H4 (cell line): ENCODE measurements around the gene PERCC1. TPM values are rescaled to one million over a fixed set of nuclear protein-coding genes. Genes with fewer than 3 reads are reported as not detected.
"Not testable (repeated sequence)": the region's sequence is repeated elsewhere in the genome, so short reads cannot be mapped to it uniquely, and the experiment has no call there.

Experiments
- DNase-seq: peaks from one replicate; pipeline ENCODE4 v3.0.0-alpha.2; 2015; ENCODE audit warnings: low spot score
- total RNA-seq: library from RNA; depleted of rRNA; stranded (reverse); fragments of >200 nt; shearing (Covaris generic); gene quantifications from 2 replicates; pipeline ENCODE4 v1.2.3, GENCODE V29; 2014; rRNA removed

Gene PERCC1
- total RNA-seq, 1 experiment from 2014 or later, result not detected

DNA sequence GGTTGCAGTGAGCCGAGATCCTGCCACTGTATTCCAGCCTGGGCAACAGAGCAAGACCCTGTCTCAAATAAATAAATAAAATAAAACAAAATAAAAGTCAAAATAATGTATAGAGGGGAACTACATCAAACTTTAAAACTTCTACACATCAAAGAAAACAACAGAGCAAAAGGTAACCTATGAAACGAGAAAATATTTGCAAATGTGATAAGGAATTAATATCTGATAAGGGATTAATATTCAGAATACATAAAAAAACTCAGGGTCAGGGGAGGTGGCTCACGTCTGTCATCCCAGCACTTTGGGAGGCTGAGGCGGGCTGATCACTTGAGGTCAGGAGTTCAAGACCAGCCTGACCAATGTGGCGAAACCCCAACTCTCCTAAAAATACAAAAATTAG, 38.3 kb downstream of the PERCC1 start:
- not testable (repeated sequence) for DNase-seq

DNA sequence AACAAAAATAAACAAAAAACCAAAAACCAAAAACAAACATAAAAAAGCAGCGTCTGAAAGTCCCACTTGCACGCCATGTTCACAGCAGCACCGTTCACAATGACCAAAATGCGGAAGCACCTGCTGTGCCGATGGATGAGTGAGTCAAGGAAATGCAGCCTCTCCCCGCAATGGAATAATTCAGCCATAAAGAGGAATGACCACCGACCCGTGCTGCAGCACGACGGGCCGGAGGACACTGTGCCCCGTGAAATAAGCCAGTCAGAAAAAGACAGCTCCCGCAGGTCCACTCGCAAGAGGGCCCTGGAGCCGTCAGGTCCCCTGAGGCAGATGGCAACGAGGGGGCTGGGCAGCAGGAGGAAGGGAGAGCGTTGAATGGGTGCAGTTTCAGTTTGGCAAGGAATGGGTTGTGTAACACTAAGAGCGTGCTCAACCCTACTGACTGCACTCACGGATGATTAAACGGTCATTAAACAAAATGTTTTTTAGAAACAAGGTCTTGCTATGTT, 38.9 kb downstream of the PERCC1 start:
- no peak for DNase-seq

DNA sequence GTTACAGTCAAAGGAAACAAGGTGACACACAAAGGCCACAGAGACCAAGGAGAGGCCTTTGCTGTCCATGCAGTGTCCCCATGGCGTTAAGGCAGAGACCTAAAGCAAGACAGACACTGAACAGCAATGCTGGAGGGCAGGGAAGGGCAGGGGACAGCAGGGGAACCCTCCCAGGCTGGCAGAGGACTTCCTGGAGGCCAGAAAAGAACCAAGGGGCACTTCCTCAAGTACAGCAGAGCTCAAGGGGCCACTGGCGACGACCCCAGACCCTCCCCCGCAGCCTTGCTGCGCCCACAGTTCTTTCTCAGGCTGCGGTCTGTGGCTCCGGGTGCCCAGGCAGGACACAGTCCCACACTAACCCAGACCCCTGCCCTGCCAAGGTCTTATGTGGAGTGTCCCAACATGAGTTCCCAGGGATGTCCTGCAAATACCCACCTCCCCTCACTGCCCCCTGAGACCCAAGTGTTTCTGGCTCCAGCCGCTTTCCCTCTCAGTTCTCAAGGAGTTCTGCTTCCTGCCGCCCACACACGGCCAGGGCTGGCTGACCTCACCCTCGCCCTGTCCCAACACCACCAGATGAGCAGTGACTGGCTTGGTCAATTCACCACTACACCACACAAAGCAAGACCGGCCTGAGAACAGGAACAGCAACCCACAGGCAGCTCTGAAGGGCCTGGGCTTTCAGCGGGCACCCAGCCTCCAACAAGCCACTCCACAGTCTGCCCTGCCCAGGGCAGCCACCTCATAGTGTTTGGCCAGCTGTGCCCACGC, 39.8 kb downstream of the PERCC1 start:
- no peak for DNase-seq

GRCh38 chr16:1471569-1472194, 40.8 kb downstream of the PERCC1 start:
- no peak for DNase-seq

GRCh38 chr16:1472974-1473373, 42.1 kb downstream of the PERCC1 start:
- DNase-seq, result no peak

- no peak for DNase-seq
These were observed 43.4 kb downstream of the PERCC1 start for GRCh38 chr16:1474082-1474795.

GRCh38 chr16:1474796-1475551, 44.1 kb downstream of the PERCC1 start, which contains the start of gene CLCN7:
Gene CLCN7, minus strand, starts transcription at chr16:1475028. Its CDS starts 54 bp downstream, at chr16:1474974.
- peak; percentile 75 for DNase-seq

GRCh38 chr16:1475552-1476114, 44.8 kb downstream of the PERCC1 start:
- no peak for DNase-seq

GRCh38 chr16:1477033-1477432, 46.2 kb downstream of the PERCC1 start:
- no peak for DNase-seq

- not testable (repeated sequence) for DNase-seq
These were observed 48.1 kb downstream of the PERCC1 start for GRCh38 chr16:1478937-1479336.

DNA sequence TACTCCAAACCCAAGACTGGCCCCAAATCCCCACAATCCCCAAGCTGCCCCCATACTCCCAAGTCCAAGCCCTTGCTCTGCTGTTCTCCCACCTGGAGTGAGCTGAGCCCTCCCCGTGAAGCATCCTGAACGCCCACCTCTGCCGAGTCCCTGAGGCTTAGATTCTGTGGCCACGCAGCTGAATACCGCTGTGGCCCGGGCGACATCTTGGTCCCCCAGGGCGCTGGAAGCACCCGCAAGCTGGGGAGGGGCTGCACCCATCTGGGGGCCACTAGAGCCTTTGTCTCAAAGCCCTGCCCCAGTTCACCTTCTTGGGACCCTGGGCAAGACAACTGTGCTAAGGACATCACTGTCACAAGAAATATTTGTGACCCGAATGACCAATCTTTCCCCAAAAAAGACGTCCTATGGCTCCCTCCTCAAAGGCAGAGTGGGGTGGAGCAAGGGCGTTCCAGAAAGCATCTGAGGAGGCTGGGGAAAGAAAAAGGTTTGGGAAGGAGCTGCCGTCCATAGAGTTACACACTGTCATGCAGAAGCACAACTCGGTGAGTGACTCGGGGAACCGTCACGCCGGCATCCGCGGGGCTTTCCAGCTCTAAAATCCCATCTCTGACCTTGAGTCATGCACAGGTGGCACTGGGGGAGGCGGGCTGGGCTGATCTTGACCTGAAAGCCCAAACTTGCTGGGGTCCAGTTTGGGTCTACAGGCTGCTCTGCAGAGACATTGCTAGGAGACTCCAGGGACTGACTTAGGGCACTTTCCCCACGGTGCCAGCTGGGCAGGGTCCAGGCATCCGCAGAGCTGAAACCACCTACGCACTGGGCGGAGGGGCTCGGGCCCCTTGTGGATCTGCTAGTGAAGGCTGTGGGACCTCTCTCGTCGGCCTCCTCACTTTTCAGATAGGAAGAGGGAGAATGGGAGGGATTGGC, 51.3 kb downstream of the PERCC1 start:
- no peak for DNase-seq

Other genes starting within 250 kb of the PERCC1 start
- gene TPSG1, start 205.8 kb upstream of the PERCC1 start, total RNA-seq, result 0.88 and 1.1 TPM in 2 replicates
- gene TPSB2, start 200.9 kb upstream of the PERCC1 start, total RNA-seq, result 0.17 TPM in 1 of 2 replicates, not detected in the other
- not detected in 2 replicates for gene TPSAB1, start 190.4 kb upstream of the PERCC1 start, total RNA-seq
- gene TPSD1, start 175.0 kb upstream of the PERCC1 start, total RNA-seq, result not detected in 2 replicates
- 77.4 and 121 TPM in 2 replicates for gene UBE2I, start 121.4 kb upstream of the PERCC1 start, total RNA-seq
- 0.06 and 1.3 TPM in 2 replicates for gene BAIAP3, start 97.4 kb upstream of the PERCC1 start, total RNA-seq
- gene TSR3, start 79.2 kb upstream of the PERCC1 start, total RNA-seq, result 41.5 and 53.8 TPM in 2 replicates
- gene GNPTG, start 79.1 kb upstream of the PERCC1 start, total RNA-seq, result 27.9 and 37.1 TPM in 2 replicates
- 12.4 and 14.4 TPM in 2 replicates for gene UNKL, start 16.4 kb upstream of the PERCC1 start, total RNA-seq
- gene UQCC4, start 10.3 kb upstream of the PERCC1 start, total RNA-seq, result 24.8 and 40.7 TPM in 2 replicates
- not detected in 2 replicates for gene CCDC154, start 13.5 kb downstream of the PERCC1 start, total RNA-seq
- gene CLCN7, start 44.0 kb downstream of the PERCC1 start, total RNA-seq, result 16.0 and 21.0 TPM in 2 replicates
- gene PTX4, start 57.9 kb downstream of the PERCC1 start, total RNA-seq, result not detected in 2 replicates
- 3.6 and 4.8 TPM in 2 replicates for gene TELO2, start 62.3 kb downstream of the PERCC1 start, total RNA-seq
- not detected in 2 replicates for gene TMEM204, start 102.6 kb downstream of the PERCC1 start, total RNA-seq
- gene IFT140, start 181.0 kb downstream of the PERCC1 start, total RNA-seq, result 8.4 and 12.2 TPM in 2 replicates
- 2.4 and 3.1 TPM in 2 replicates for gene CRAMP1, start 181.3 kb downstream of the PERCC1 start, total RNA-seq
- 54.4 and 71.2 TPM in 2 replicates for gene JPT2, start 247.2 kb downstream of the PERCC1 start, total RNA-seq